Panc1 (cell line): Measurements from ENCODE around the gene B4GALNT2.

Experiments used
- TF ChIP-seq, protein P1 (sequence below): fragments of 450-650 bp; IDR thresholded peaks from 2 replicates; pipeline ENCODE4 v1.5.1; 2017; ENCODE audit warnings: mild to moderate bottlenecking
- TF ChIP-seq, protein P2 (sequence below), 2 experiments: IDR thresholded peaks; 2 replicates each; pipeline ENCODE4 v1.6.1; 2011 to 2012; ENCODE audit warnings: low read depth in 2 of 2, control low read depth in 1 of 2, low read length in 1 of 2, mild to moderate bottlenecking in 1 of 2, moderate library complexity in 1 of 2; ENCODE audit not compliant: insufficient read depth in 1 of 2

DNA sequence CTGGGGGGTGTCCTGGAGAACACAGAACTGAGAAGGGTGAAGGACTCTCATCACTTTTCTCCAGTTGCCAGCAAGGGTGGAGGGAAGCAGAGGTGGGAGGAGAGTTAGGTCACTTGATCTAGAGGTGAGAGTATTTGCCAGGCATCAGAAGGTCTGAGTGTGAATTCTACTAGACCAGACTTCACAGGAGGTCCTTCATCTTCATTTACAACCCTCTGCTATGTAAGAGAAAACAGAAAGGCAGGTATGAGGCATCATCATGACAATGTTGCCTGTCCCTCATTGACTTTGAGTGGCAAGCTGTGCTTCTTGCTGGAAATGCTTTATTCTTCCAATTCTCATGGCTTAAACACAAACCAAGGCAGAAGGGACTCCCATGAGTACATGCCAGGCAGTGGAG, 45.9 kb upstream of the B4GALNT2 start:
- TF ChIP-seq, protein P1, sequence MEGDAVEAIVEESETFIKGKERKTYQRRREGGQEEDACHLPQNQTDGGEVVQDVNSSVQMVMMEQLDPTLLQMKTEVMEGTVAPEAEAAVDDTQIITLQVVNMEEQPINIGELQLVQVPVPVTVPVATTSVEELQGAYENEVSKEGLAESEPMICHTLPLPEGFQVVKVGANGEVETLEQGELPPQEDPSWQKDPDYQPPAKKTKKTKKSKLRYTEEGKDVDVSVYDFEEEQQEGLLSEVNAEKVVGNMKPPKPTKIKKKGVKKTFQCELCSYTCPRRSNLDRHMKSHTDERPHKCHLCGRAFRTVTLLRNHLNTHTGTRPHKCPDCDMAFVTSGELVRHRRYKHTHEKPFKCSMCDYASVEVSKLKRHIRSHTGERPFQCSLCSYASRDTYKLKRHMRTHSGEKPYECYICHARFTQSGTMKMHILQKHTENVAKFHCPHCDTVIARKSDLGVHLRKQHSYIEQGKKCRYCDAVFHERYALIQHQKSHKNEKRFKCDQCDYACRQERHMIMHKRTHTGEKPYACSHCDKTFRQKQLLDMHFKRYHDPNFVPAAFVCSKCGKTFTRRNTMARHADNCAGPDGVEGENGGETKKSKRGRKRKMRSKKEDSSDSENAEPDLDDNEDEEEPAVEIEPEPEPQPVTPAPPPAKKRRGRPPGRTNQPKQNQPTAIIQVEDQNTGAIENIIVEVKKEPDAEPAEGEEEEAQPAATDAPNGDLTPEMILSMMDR, result no peak
- TF ChIP-seq, protein P2, sequence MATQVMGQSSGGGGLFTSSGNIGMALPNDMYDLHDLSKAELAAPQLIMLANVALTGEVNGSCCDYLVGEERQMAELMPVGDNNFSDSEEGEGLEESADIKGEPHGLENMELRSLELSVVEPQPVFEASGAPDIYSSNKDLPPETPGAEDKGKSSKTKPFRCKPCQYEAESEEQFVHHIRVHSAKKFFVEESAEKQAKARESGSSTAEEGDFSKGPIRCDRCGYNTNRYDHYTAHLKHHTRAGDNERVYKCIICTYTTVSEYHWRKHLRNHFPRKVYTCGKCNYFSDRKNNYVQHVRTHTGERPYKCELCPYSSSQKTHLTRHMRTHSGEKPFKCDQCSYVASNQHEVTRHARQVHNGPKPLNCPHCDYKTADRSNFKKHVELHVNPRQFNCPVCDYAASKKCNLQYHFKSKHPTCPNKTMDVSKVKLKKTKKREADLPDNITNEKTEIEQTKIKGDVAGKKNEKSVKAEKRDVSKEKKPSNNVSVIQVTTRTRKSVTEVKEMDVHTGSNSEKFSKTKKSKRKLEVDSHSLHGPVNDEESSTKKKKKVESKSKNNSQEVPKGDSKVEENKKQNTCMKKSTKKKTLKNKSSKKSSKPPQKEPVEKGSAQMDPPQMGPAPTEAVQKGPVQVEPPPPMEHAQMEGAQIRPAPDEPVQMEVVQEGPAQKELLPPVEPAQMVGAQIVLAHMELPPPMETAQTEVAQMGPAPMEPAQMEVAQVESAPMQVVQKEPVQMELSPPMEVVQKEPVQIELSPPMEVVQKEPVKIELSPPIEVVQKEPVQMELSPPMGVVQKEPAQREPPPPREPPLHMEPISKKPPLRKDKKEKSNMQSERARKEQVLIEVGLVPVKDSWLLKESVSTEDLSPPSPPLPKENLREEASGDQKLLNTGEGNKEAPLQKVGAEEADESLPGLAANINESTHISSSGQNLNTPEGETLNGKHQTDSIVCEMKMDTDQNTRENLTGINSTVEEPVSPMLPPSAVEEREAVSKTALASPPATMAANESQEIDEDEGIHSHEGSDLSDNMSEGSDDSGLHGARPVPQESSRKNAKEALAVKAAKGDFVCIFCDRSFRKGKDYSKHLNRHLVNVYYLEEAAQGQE (IDR thresholded peaks at IDR 0.05; ENCODE audit: insufficient read depth in 1 of 2, low read depth in 2 of 2, low read length in 1 of 2), result no peak
